Keratinocyte (primary cell): Measurements from ENCODE around the gene SRD5A3.

ENCODE experiments used
- CTCF ChIP-seq, 3 experiments: IDR thresholded peaks in 1 of 3; conservative IDR thresholded peaks in 1 of 3; optimal IDR thresholded peaks in 1 of 3; 2 replicates in 2 of 3; 3 replicates in 1 of 3; pipeline versions ENCODE3 to v1.5.1; 2011; ENCODE audit warnings: low read length in 3 of 3, mild to moderate bottlenecking in 3 of 3, moderate library complexity in 2 of 3, control low read depth in 1 of 3, inconsistent platforms in 1 of 3; ENCODE audit not compliant: insufficient read depth in 2 of 3; ENCODE audit errors: extremely low read depth in 1 of 3
- EZH2 ChIP-seq: IDR thresholded peaks from one replicate; pipeline ENCODE4 v1.6.1; 2012; ENCODE audit warnings: inconsistent platforms, mild to moderate bottlenecking, low read length, moderate library complexity

GRCh38 chr4:55304303-55304702 lies 41.7 kb upstream of the SRD5A3 start:
- TF ChIP-seq CTCF (optimal IDR thresholded peaks at IDR 0.05 in 1 of 3, IDR thresholded peaks at IDR 0.05 in 1 of 3, conservative IDR thresholded peaks at IDR 0.05 in 1 of 3; ENCODE audit: extremely low read depth in 1 of 3, insufficient read depth in 2 of 3, low read length in 3 of 3) (no peak), EZH2 (no peak)
